Fibroblast of the aortic adventitia (primary cell): ENCODE results near the gene G3BP1. TPM values are rescaled to one million over a fixed set of nuclear protein-coding genes. Genes with fewer than 3 reads are reported as not detected.
"Not testable (repeated sequence)": the region's sequence is repeated elsewhere in the genome, so short reads cannot be mapped to it uniquely, and the experiment has no call there.

Experiments used
- DNase-seq: peaks from one replicate; pipeline ENCODE4 v3.0.0-alpha.2; 2010; ENCODE audit warnings: low read depth
- H3K4me3 ChIP-seq: 2 replicates; pipeline ENCODE4 v1.5.1; 2011; ENCODE audit warnings: low read depth, mild to moderate bottlenecking, control low read depth, low read length, moderate library complexity
- total RNA-seq: library from RNA; depleted of rRNA; stranded (reverse); fragments of >200 nt; gene quantifications from 2 replicates; pipeline ENCODE4 v1.2.3, GENCODE V29; 2012; ENCODE audit warnings: low replicate concordance
- TF ChIP-seq, protein P1 (sequence below): IDR thresholded peaks from 2 replicates; pipeline ENCODE4 v1.5.1; 2011; ENCODE audit warnings: mild to moderate bottlenecking, low read length, control low read depth, inconsistent platforms; ENCODE audit not compliant: insufficient read depth

The G3BP1 gene
- total RNA-seq: 161 and 239 TPM in 2 replicates

DNA sequence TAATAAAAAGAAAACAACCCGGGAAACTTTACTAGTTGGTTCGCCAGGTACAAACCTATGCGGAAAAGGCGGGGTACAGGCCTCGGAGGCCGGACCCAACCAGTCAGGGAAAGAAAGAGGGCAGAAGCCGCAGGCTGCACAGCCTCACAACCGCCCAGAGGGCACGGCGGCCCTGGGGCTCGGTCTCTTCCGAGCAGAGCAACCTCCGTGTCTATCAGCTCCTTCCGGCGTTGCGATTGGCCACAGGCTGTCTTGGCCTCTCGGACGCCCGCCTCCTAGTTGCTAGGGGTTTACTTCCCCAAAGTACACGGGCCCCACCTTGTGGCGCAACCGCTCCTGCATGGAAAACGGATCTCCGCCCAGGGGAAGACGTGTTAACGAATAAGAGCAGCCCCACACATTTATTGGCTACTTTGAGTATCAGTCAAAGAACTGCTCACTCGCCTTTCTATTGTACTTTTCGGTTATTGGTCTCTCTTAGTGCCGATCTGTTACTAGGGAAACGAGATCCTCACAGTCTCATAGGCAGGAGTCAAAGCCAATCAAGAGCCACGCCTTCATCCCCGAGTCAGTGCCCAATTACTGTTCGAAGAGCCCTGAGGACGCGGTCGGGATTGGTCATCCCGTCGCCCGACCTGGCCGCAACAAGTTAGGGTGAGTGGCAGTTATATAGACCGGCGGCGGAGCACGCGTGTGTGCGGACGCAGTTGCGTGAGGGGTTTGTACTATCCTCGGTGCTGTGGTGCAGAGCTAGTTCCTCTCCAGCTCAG, at the start of gene G3BP1:
Gene G3BP1 (plus strand): TSS at position 696 of the 770 bp plus-strand sequence. CDS start 14,667 bp downstream, outside the sequence.
- H3K4me3 ChIP-seq: peak within 1 kb of the TSS; percentile 97
- TF ChIP-seq, protein P1, sequence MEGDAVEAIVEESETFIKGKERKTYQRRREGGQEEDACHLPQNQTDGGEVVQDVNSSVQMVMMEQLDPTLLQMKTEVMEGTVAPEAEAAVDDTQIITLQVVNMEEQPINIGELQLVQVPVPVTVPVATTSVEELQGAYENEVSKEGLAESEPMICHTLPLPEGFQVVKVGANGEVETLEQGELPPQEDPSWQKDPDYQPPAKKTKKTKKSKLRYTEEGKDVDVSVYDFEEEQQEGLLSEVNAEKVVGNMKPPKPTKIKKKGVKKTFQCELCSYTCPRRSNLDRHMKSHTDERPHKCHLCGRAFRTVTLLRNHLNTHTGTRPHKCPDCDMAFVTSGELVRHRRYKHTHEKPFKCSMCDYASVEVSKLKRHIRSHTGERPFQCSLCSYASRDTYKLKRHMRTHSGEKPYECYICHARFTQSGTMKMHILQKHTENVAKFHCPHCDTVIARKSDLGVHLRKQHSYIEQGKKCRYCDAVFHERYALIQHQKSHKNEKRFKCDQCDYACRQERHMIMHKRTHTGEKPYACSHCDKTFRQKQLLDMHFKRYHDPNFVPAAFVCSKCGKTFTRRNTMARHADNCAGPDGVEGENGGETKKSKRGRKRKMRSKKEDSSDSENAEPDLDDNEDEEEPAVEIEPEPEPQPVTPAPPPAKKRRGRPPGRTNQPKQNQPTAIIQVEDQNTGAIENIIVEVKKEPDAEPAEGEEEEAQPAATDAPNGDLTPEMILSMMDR: peak; percentile 67
- peak; percentile 100 for DNase-seq

DNA sequence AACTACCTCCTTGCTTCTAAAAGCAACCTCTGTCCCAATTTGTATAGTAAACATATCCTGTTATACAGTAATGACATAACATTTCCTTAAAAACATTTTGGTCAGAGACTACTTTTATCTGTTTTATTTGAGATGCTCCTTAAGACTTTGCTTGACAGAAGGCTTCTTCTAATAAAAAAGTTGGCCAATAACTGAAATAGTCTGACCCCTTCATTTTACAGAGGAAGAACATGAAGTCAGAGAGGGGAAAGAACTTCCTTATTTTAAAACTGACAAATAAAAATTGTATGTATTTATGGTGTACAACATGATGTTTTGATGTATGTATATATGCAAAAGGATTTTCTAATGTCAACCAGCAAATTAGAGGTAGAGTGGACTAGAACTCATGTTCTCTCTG, 49.2 kb upstream of the G3BP1 start:
- no peak overlapping the region for H3K4me3 ChIP-seq
- TF ChIP-seq, protein P1: no peak
- DNase-seq: no peak

DNA sequence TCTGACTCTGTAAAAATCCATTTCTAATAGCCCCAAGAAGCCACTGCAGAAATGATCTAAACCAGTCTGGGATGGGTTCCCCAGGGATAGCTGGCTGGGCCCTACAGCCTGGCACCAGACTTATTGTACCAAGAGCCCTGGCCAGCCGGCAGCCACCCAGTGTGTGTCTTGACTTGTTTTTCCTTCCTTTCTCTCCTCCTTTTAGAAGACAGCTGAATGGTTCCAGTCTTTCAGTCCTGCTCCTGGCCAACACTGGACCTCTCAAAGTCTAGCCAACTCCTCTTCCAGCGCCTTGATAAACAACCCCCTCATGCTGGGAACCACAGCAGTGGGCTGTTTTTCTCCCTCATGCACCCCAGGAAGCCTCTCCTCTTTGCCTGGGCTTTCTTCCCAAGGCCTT, 47.4 kb upstream of the G3BP1 start:
- DNase-seq: no peak
- TF ChIP-seq, protein P1: no peak

DNA sequence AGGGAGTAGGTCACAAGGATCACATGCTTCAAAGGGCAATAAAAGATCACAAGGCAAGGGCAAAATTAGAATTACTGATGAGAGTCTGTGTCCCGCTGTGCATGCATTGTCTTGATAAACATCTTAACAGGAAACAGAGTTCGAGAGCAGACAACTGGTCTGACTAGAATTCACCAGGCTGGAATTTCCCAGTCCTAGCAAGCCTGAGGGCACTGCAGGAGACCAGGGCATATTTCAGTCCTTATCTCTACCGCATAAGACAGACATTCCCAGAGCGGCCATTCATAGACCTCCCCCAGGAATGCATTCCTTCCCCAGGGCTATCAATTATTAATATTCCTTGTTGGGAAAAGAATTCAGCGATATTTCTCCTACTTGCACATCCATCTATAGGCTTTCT, 42.2 kb upstream of the G3BP1 start:
- DNase-seq, H3K4me3 ChIP-seq: not testable (repeated sequence)

More for the DNA sequence above, 47.4 kb upstream of the G3BP1 start:
- H3K4me3 ChIP-seq: no peak overlapping the region

DNA sequence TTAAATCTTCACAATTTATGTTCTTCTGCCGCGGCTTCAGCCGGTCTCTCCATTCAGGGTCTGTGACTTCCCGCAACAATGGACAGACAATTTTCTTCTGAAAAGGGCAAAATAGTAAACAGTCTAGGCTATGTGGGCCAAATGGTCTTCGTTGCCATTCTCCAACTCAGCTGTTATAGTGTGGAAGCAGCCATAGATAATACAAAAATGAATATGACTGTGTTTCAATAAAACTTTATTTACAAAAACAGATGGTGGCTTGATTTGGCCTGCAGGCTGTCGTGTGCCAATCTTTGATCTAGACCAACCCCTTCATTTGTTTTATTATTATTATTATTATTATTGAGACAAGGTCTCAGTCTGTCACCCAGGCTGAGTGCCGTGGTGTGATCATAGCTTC, 41.4 kb upstream of the G3BP1 start:
- DNase-seq: no peak
- TF ChIP-seq, protein P1: no peak

DNA sequence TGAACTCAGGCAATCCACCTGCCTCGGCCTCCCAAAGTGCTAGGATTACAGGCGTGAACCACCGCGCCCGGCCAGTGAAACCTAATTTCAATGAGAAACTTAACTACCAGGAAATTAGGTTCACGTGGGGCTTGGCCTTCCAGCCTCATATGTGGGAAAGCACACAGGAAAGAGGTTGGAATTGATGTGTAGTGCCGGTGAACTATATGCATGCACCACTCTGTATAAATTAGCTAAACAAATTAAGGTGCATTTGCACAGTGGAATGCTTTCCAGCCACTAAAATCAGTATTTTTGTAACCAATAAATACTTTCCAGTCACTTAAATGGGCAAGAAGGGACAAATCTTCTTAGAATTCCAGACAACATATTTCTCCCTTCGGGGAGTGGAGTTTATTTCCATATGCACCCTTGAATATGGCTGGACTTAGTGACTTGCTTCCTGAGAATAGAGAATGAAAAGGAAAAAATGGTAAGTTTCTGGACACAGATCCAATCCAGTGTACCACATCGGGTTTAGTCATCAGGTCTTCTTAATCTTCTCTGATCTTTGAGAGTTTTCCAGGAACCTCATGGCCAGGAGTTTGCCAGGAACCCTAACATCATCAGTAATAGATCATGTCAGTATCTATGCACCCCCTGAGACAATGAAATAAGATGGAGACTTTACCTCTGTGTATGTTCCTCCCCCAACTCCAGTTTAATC, 38.2 kb upstream of the G3BP1 start:
- TF ChIP-seq, protein P1: no peak
- H3K4me3 ChIP-seq: no peak overlapping the region
- peak; percentile 72 for DNase-seq

More for the DNA sequence above, 41.4 kb upstream of the G3BP1 start:
- no peak overlapping the region for H3K4me3 ChIP-seq

DNA sequence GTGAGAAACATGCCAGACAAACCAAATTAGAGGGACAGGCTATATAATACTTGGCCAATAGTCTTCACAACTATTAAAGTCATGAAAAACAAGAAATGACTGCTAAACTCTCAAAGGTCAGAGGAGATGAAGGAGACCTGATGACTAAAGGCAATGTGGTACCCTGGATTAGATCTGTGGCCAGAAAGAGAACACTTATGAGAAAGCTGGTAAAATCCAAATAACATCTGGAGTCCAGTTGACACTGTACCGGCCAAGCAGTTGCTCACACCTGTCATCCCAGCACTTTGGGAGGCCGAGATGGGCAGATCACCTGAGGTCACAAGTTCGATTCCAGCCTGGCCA, 37.7 kb upstream of the G3BP1 start:
- TF ChIP-seq, protein P1: no peak
- no peak overlapping the region for H3K4me3 ChIP-seq
- no peak for DNase-seq
